Heart left ventricle (tissue), 13 donors: Measurements from ENCODE around the gene IRS2.

Source experiments
- POLR2A ChIP-seq, 2 donors: fragments of 450-650 bp; IDR thresholded peaks; one replicate each; pipeline ENCODE4 v1.6.1; 2017; ENCODE audit warnings: antibody characterized with exemption in 2 of 2, mild to moderate bottlenecking in 2 of 2, moderate library complexity in 2 of 2
- TF ChIP-seq, protein P1 (sequence below), 12 donors: fragments of 200-600 bp; sonication (generic) in 4 of 12; IDR thresholded peaks; one replicate each; pipeline versions ENCODE4 v1.5.0 to v1.8.0; 2018 to 2022; ENCODE audit warnings: antibody characterized with exemption in 12 of 12, mild to moderate bottlenecking in 5 of 12
- donor health status: ischemic (EF 13 %, LVEDD 7.1; RV severe dilation, severe dysfunction).
- donor health status: DM: no; HTN: yes; CAD: no.
- donor health status: DM: no; HTN: no; CAD: no.
- donor health status: ischemic (EF 25% LVEDD 6.9; RV normal size, moderate dysfunction).
- donor health status: ischemic (EF 25% LVEDD 5.7; RV mildly dilated, moderate dysfunction).
- donor health status: ischemic (EF 35%, LVEDD 5.7; RV mildly dilated, moderate dysfunction).
- donor health status: nonischemic (EF 11% LVEDD 7.7; RV severe dilation, severe dysfunction).
- donor health status: DM: yes; HTN: yes; CAD: no.
- donor health status: PGD.
- donor health status: ischemic (EF 29% LVEDD 5.4; RV normal size, mild dysfunction).
- donor health status: nonischemic (EF 23%, LVEDD 6.1; RV moderate dilation, normal function).

DNA sequence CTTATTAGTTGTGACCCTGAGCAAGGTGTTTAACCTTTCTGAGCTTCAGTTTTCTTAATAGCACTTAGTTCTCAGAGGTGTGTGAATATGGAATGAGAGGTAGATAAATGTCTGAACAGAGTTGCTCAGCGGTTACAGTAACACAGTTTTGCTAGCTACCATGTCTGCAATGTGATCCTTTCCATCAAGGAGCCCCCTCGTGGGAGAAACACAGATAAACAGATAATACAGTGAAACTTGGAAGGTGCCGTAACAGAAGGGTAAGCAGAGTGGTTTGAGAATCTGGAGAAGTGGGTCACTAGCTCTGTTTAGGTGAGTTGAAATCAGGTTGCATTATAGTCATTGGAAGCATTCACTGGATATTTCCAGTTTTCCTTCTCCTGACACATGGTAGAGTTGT, 38.9 kb downstream of the IRS2 start:
- TF ChIP-seq, protein P1, sequence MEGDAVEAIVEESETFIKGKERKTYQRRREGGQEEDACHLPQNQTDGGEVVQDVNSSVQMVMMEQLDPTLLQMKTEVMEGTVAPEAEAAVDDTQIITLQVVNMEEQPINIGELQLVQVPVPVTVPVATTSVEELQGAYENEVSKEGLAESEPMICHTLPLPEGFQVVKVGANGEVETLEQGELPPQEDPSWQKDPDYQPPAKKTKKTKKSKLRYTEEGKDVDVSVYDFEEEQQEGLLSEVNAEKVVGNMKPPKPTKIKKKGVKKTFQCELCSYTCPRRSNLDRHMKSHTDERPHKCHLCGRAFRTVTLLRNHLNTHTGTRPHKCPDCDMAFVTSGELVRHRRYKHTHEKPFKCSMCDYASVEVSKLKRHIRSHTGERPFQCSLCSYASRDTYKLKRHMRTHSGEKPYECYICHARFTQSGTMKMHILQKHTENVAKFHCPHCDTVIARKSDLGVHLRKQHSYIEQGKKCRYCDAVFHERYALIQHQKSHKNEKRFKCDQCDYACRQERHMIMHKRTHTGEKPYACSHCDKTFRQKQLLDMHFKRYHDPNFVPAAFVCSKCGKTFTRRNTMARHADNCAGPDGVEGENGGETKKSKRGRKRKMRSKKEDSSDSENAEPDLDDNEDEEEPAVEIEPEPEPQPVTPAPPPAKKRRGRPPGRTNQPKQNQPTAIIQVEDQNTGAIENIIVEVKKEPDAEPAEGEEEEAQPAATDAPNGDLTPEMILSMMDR (IDR thresholded peaks at IDR 0.05), result no peak
- no peak for TF ChIP-seq POLR2A (IDR thresholded peaks at IDR 0.05)
